GM10266 (cell line): Measurements from ENCODE around the gene GLDN.

Experiments
- DNase-seq: peaks from one replicate; pipeline ENCODE4 v3.0.0; 2012; ENCODE audit errors: extremely low spot score
- CTCF ChIP-seq: IDR thresholded peaks from 2 replicates; pipeline ENCODE4 v1.5.1; 2012; ENCODE audit warnings: mild to moderate bottlenecking, low read depth; ENCODE audit not compliant: control insufficient read depth, insufficient read depth; ENCODE audit errors: missing control alignments

Gene GLDN

DNA sequence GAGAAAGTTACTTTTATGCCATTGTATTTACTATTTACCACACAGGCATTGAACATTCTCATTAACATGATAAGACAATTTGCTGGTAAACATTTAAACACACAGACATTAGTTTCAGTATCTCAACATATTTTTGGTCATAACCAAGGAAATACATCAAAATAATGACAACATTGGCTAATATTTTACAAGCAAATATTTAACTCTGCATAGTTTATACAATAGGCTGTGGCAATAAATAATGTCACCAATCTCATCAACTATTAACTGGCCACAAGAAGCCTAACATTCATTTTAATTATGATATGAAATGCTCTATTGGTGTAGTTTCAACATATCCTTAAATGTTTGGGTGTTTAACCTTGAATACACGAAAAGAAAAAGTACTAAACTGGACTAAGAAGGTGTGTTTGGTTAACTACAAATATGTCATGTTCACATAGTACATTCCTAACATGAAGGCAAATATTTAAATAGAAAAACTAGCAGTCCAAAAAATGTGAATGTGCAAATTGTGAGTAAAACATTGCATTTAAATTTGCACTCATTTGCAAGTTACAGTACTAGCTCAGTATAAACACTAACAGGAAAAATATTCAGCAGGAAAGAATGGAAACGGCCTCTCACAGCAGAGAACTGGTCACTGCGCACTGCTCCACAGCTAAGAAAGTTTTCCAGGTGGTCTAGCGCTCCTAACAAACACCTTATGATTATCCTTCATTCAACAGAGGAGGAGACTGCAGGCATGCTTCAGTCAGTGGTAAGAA is 106.6 kb downstream of the GLDN start:
- DNase-seq, result no peak
- no peak for TF ChIP-seq CTCF

DNA sequence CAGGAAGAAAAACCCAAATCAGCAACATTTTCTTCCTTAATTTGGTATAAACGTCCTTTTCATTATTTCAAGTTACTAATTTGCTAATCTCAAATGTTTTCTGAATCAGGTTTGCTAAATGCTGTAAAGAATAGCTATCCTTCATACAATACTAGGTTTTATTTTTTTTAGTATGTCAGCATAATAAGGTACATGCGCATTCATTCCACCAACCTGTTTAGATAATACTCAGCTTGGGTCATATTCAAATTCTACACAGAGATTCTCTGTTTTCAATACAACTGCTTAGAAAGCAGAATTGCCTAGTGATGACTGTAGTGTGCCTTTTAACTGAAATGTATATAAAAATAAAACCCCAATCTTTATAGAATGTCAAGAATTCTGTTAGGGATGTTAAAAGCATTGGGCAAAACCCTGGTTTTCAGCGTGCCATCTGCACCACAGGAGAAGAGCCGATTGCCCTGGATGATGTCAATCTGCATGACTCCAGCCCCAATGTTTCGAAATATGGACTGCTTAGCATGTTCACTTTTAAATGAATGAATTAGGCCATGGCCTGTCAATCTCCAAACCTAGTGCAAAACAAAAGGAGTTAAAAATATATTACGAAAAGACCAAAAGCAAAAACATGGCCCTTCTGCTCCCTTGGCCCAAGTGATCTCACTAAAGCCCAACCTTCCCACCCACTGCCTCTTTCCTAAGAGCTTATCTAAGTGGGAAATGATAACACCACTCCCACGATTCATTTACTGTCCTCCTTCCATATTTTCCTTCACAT is 107.4 kb downstream of the GLDN start:
- DNase-seq, result no peak
- TF ChIP-seq CTCF, result no peak

DNA sequence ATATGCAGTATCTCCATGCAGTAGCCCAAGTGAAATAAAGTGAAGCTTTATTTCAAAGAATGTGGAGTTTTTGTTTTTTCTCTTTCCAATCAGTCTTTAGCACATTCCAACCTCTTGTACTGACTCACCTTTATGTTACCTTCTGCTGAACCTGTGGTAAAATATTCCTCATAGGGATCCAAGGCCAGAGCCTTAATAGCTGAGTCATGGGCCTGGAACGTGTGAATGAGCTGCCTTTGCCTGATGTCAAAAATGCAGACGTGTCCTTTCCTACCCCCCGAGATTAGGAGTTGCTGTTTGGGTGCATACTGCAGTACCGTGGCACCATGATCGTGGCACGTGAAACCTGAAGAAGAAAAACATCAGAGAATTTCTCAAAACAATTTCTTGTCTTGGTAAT is 108.5 kb downstream of the GLDN start:
- DNase-seq, result no peak
- no peak for TF ChIP-seq CTCF
